HG03378 (cell line): ENCODE measurements around the gene PHAF1.

Experiments used
- ATAC-seq: cut with Tn5 transposase; IDR thresholded peaks from one replicate; pipeline ENCODE4 v1.9.1; 2021; ENCODE audit warnings: mild to moderate bottlenecking, moderate library complexity; ENCODE audit not compliant: unreplicated experiment

PHAF1 gene

DNA sequence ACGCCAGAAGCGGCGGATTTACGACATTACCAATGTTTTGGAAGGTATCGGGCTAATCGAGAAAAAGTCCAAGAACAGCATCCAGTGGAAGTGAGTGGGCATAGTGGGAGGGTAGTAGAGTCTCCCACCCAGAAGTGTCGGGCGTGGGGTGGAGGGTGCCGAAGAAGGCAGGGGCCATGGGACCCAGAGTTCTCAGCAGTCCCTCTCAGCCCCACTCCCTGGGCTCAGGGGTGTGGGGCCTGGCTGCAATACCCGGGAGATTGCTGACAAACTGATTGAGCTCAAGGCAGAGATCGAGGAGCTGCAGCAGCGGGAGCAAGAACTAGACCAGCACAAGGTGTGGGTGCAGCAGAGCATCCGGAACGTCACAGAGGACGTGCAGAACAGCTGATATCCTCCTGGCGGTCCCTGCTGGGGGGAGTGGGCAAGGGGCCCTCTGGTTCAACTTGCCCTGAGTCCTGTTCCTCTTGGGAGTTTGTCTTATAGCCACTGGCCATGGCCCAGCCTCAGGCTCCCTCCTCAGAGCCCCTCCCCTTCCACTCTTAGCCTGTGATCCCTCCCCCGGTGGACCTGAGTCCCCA lies 83.1 kb downstream of the PHAF1 start:
- no peak for ATAC-seq

DNA sequence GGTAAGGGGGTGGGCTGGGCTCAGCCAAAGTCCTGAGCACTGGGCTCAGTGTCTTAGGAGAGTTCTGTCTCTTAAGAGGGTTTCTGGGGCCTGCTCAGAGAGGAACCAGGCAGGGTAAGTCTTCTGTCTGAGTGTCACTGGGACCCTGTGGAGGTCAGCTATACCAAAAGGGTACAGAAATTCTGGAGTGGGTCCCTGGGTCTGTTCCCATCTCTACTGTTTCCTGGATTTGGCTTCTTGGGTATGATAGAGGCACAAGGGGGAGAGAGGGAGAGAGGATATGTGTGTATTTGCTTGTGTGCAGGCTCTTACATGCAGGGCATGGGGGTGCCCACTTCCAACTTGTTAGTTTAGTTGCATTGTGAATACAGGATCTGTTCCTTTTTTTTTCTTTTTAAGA lies 83.8 kb downstream of the PHAF1 start:
- ATAC-seq, result no peak

DNA sequence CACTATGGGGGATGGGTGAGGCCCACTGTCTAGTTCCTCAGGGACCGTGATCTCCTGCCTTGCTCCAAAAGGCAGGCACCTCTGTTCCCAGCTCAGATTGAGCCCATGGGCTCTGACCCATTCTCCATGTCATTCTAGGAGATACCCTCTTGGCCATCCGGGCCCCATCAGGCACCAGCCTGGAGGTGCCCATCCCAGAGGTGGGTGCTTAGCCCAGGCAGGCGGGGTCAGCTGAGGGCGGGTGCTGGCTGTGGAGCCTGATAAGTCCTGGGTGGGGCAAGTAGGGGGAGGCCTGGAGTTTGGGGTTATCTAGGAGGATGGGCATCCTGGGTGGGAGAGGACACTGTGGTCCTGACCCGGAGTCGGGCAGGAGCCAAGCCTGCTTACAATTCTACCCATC lies 84.5 kb downstream of the PHAF1 start:
- ATAC-seq, result no peak

DNA sequence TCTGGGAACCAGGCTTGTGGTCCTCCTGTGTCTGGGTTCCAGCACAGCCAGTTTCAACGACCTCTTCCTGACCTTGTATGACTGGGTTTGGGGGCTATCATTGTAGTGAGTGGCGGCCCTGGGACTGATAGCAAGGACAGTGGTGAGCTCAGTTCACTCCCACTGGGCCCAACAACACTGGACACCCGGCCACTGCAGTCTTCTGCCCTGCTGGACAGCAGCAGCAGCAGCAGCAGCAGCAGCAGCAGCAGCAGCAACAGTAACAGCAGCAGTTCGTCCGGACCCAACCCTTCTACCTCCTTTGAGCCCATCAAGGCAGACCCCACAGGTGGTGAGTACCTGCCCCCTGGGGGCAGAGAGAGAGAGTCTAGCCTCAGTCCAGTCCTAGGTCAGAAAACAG lies 85.9 kb downstream of the PHAF1 start:
- no peak for ATAC-seq

DNA sequence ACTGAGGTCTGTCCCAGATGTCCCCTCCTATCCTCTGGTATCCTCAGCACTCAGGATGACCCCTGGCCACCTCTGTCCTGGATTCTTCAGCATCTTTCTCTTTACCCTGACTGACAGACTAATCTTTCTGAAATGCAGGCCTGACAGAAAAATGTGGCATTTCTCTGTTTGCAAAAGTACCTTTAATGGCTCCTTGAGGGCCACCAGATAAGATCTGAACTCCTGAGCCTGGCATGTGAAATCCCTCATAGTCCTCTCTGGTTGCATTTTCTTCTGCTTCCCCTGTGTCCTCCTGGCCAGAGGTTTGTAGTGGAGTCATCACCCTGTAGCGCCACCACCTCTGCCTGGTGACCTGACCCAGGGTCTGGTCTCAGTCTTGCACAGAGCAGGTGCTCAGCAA lies 87.1 kb downstream of the PHAF1 start:
- ATAC-seq, result no peak

DNA sequence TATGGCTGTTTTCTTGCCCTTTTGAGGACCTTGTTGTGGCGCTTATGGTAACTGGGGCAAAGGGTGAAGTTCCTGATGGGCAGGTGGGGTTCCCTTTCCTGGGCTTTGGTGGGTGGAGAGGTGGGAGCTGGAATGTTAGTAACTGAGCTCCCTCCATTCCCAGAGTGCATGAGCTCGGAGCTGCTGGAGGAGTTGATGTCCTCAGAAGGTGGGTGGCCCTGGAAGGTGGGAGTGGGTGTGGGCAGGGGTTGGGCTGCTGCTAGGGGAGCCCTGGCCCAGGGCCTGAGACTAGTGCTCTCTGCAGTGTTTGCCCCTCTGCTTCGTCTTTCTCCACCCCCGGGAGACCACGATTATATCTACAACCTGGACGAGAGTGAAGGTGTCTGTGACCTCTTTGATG lies 88.0 kb downstream of the PHAF1 start:
- no peak for ATAC-seq
